NOMO-1 treated with dmso at 0.1 percent for 144 hours (cell line): ENCODE results near the gene ABCA4.

Experiments
- DNase-seq: peaks from one replicate; lab custom pipeline; 2025; ENCODE audit not compliant: unreplicated experiment; lab: John Stamatoyannopoulos, UW

Gene ABCA4

DNA sequence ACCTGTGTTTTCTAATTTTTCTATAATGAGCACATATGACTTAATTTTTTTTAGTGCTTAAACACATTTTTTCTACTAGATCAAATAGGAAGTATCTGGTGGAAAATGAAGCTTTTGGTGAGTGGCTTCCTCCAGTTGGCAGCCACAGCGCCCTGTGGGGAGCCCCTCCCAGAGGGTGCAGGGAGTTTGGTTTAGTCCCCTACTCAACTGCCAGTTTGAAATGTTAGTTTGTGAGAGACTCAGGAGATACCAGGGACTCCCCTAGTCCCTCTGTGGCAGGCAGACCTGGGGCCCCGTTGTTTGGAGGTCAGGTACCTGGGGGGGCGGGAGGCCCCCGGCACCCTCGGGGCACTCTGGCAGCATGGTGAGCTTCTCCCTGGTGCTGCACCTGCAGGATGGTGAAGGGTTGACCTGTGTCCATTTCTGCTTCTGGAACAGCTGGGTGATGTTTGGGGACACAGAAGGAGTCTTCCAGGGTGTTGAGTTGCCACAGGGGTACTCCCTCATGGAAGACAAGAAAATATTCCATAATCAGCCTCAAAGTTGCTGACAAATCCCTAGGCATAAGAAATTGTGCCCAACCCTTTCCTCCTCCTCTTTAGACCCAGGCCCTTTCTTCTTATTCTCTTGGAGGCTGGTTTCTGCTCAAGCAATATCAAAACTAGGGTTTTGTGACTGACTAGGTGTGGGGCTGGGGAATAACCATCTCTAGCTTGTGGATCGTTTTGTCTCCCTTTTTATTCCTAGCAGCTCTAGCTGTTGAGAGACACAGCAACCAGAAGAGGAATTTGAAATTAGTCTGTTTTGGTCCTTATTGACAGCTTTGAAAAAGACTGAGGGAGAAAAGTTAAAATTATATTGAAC lies 91.6 kb downstream of the ABCA4 start:
- DNase-seq, result no peak

- DNase-seq, result no peak
Measured at GRCh38 chr1:94027721-94028515, 93.0 kb downstream of the ABCA4 start.

- peak; percentile 27 for DNase-seq
Measured at GRCh38 chr1:94026619-94027380, 94.1 kb downstream of the ABCA4 start.

DNA sequence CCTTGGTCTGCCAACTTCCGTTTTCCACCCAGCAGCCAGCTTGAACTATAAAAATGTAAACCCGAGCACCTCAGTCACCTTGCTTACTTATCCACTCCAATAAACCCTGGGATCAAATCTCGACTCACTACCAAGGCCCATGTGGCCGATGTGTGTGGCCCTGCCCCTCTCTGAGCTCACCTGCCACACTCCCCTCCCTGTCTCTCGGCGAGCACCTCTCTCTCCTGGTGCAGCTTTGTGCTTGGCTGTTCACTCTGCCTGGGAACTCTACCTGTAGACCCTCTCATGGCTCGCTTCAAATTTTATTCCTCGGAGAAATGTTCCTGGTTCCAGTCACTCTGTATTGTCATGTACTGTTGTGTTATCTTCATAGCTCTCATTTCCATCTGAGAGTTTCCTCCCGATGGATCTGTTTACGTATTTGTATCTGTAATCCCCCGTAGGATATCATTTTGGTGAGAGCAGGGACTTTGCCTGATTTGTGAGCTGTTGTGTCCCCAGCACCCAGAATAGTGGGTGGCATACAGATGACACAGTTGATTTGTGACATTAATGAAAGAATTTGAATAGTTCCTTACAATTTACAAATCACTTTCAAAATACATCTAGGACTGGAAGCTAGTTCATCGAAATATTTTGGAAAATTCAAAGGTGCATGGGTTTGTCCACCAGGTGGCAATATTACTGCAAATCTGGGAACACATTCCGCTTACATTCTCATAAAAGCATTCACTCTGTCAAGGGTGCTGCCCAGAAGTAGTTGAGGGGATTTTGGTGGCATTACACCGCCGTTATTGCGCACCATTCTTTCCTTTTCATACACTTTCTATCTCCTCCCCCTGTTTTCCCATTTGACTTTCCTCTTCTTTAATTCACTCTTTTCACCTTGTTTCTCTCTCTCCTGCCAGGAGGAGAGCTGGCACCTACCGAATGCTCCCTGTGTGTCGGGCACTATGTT lies 95.3 kb downstream of the ABCA4 start:
- no peak for DNase-seq

DNA sequence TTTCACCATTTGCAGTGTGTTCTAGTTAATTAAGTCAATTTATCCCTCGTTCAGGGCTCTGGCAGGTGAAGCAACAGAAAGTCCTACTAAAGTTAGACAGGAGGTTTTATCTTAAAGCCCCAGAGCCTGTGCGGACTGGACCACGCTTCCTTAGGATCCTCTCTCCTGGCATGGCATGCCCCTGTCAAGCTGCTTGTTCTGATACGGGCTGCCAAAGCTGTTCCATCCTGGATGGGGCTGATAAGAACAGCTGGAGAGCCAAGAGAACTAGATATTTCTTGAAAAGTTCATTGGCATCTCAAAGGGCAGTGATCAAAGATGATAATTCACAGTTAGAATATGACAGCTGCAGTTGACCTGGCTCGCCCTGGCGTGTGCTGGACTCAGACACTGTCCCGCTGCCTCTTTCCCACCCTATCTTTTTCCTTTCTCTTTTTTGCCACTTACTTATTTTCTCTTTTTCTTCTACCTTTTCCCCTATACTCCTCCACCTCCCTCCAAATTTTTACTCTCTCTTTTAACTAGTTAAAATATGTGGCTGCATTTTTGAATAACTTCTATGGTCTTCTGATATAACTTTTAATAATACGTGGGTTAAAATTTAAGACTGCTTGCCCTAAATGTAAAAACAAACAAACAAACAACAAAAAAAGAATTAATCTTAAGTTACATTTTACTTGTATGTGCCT lies 96.7 kb downstream of the ABCA4 start:
- DNase-seq, result no peak

GRCh38 chr1:94022471-94023189 lies 98.3 kb downstream of the ABCA4 start:
- no peak for DNase-seq

- DNase-seq, result no peak
Measured at GRCh38 chr1:94020764-94021579, 100.0 kb downstream of the ABCA4 start.

DNA sequence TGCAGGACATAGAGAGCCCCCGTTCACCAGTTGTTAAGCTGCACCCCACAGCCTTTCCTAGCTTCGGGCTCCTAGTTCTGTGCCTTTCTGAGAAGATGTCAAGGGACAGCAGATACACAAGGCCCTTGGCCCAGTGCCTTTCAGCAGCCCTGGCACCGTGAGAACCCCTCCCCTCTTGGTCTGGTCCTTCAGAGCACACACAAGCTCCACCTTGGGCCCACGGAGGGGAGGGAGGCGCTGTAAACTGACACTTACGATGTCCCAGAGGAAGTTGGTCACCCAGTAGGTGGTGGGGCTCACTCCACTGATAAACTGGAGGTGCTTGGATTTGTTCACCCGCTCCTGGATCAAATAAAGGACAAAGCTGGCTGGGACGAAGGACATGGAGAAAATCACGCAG lies 101.6 kb downstream of the ABCA4 start:
- DNase-seq, result no peak

DNA sequence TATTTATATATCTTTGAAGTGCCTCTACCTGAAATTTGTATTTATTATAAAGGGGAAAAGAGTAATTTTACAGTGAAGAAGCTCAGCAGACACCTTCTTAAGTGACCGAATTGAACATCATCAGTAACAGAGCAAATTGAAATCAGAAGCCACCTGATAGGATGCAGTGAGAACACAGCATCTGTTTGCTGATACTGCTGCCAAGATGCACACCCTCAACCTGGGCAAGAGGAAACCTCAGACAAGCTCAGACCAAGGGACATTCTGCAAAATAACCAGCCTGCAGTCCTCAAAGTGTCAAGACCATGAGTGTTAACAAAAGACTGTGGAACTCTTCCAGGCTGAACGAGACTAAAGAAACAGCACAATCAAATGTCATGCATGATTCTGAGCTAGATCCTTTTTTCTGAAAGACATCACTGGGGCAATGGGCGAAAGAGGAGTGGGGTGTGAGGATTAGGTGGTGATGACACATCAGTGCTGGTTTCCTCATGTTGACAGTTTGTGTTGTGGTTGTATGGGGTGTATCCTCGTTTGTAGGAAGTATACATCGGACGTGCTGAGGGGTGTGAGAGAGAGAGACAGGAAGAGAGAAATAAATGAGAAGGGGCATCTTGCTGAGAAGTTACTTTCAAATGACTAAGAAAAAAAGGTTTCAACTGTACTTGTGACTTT lies 103.7 kb downstream of the ABCA4 start:
- peak; percentile 75 for DNase-seq

DNA sequence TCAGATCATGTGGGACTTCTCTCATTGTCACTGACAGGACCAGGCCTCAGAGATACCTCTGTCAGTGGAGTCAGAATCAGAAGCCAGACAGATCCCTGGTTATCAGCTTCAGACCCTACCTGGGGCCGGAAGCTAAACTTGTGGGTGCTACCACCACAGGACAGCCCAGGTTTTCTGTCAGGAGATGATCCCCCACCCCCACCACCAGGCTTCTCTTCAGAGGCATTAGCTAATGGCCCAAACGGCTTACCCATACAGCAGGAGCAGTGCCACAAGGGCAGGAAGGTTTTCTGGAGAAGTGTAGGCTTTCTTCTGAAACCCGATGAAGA lies 105.5 kb downstream of the ABCA4 start:
- DNase-seq, result no peak

GRCh38 chr1:94014635-94015488 lies 106.1 kb downstream of the ABCA4 start:
- no peak for DNase-seq

GRCh38 chr1:94014087-94014486 lies 106.9 kb downstream of the ABCA4 start:
- DNase-seq, result no peak

GRCh38 chr1:94013367-94013878 lies 107.5 kb downstream of the ABCA4 start:
- DNase-seq, result no peak

DNA sequence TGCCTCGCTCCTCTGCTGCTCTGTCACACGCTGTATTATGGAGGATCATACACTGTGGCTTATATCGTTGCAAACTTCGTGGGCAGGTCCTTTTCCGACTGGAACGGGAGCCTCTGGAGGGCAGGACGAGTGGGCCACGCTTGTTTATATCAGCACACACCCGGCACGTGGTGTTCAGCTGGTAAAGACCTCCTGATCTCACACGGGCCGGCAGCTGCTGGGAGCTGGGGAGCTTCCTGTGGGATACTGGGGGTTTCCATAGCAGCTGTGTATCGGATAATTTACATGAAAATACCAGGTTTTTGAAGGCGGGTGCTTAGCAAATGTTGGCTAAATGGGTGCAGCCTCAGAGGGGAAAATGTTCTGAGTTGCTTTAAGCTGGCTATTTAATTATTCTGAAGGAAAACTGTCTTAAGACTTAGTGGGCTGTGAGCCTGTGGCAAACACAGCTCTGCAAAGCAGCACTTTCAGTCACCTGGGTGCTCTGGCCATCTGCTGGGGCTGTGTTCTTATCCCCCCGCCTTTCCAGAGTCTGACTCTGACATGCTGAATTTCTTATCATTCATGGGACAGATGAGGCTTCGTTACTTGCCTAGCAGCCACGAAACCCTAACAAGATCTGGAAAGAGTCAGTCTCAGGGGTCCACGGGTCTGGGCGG lies 108.1 kb downstream of the ABCA4 start:
- no peak for DNase-seq

- DNase-seq, result no peak
Measured at GRCh38 chr1:94011709-94012595, 109.0 kb downstream of the ABCA4 start.
